RPMI8226 (cell line): Measurements from ENCODE around the gene COPS3.

Experiments
- DNase-seq: peaks from one replicate; pipeline ENCODE4 v3.0.0-alpha.2; 2015

The COPS3 gene

GRCh38 chr17:17214646-17215436, 66.2 kb downstream of the COPS3 start:
- DNase-seq: no peak

- DNase-seq: no peak
Measured at GRCh38 chr17:17213775-17214174, 67.3 kb downstream of the COPS3 start.

- DNase-seq: no peak
Measured at GRCh38 chr17:17207998-17208397, 73.0 kb downstream of the COPS3 start.

GRCh38 chr17:17206913-17207335, 74.1 kb downstream of the COPS3 start:
- no peak for DNase-seq

- peak; percentile 88 for DNase-seq
Measured at GRCh38 chr17:17206124-17206912, 74.7 kb downstream of the COPS3 start, which contains the start of gene PLD6. PLD6 (minus strand) TSS chr17:17206333; CDS start chr17:17206286, 47 bp downstream.

- DNase-seq: peak; percentile 70
Measured at GRCh38 chr17:17205368-17206123, 75.5 kb downstream of the COPS3 start.

- DNase-seq: peak; percentile 11
Measured at GRCh38 chr17:17204635-17205231, 76.3 kb downstream of the COPS3 start.

GRCh38 chr17:17204041-17204591, 76.9 kb downstream of the COPS3 start:
- peak; percentile 8 for DNase-seq

- no peak for DNase-seq
Measured at GRCh38 chr17:17203173-17203730, 77.8 kb downstream of the COPS3 start.

GRCh38 chr17:17201907-17202306, 79.1 kb downstream of the COPS3 start:
- DNase-seq: no peak

- no peak for DNase-seq
Measured at GRCh38 chr17:17201271-17201670, 79.8 kb downstream of the COPS3 start.

GRCh38 chr17:17200831-17201230, 80.2 kb downstream of the COPS3 start:
- DNase-seq: no peak

- DNase-seq: no peak
Measured at GRCh38 chr17:17200311-17200710, 80.7 kb downstream of the COPS3 start.

GRCh38 chr17:17198281-17198680, 82.8 kb downstream of the COPS3 start:
- no peak for DNase-seq

- DNase-seq: no peak
Measured at GRCh38 chr17:17196776-17197175, 84.3 kb downstream of the COPS3 start.
